Astrocyte (in vitro differentiated cells and primary cell): ENCODE measurements around the gene UQCR11. TPM values are rescaled to one million over a fixed set of nuclear protein-coding genes. Genes with fewer than 3 reads are reported as not detected.

Experiments used
- DNase-seq: peaks from one replicate; pipeline ENCODE4 v3.0.0-alpha.2; 2010; ENCODE audit warnings: low read depth
- FAIRE-seq: peaks from 2 replicates; lab custom pipeline; 2011; peaks lifted over from hg19 to GRCh38; lab: Jason Lieb, UNC
- H2AFZ ChIP-seq: 2 replicates; pipeline ENCODE4 v1.6.0; 2012; ENCODE audit warnings: low read depth, low read length, inconsistent platforms
- H3K27ac ChIP-seq: 2 replicates; pipeline ENCODE4 v1.5.1; 2011; ENCODE audit warnings: low read depth, low read length, inconsistent platforms
- H3K27me3 ChIP-seq: 2 replicates; pipeline ENCODE4 v1.6.0; 2011; ENCODE audit warnings: low read length, inconsistent platforms; ENCODE audit not compliant: insufficient read depth
- H3K36me3 ChIP-seq: 2 replicates; pipeline ENCODE4 v1.5.1; 2011; ENCODE audit warnings: low read length, inconsistent platforms; ENCODE audit not compliant: insufficient read depth
- H3K4me1 ChIP-seq: 2 replicates; pipeline ENCODE4 v1.5.1; 2011; ENCODE audit warnings: low read length, inconsistent platforms; ENCODE audit not compliant: insufficient read depth
- H3K4me2 ChIP-seq: 2 replicates; pipeline ENCODE4 v1.6.0; 2012; ENCODE audit warnings: low read length, inconsistent platforms
- H3K4me3 ChIP-seq: 2 replicates; pipeline ENCODE4 v1.5.1; 2011; ENCODE audit warnings: low read depth, mild to moderate bottlenecking, low read length, inconsistent platforms; ENCODE audit not compliant: insufficient read depth
- H3K79me2 ChIP-seq: 2 replicates; pipeline ENCODE4 v1.6.0; 2012; ENCODE audit warnings: mild to moderate bottlenecking, low read length, inconsistent platforms; ENCODE audit not compliant: insufficient read depth
- H3K9ac ChIP-seq: 2 replicates; pipeline ENCODE4 v1.6.0; 2012; ENCODE audit warnings: mild to moderate bottlenecking, low read length, inconsistent platforms
- H3K9me3 ChIP-seq: 2 replicates; pipeline ENCODE4 v1.5.1; 2012; ENCODE audit warnings: low read depth, mild to moderate bottlenecking, low read length, inconsistent platforms; ENCODE audit not compliant: insufficient read depth
- H4K20me1 ChIP-seq: 2 replicates; pipeline ENCODE4 v1.6.0; 2012; ENCODE audit warnings: low read length, inconsistent platforms; ENCODE audit not compliant: insufficient read depth
- H3K27ac Mint-ChIP-seq: one replicate; pipeline ENCODE4 v1.8.0; 2021; ENCODE audit warnings: mild to moderate bottlenecking, mixed read lengths; ENCODE audit not compliant: unreplicated experiment
- H3K27me3 Mint-ChIP-seq: one replicate; pipeline ENCODE4 v1.8.0; 2021; ENCODE audit warnings: low read depth, mixed read lengths; ENCODE audit not compliant: unreplicated experiment
- H3K36me3 Mint-ChIP-seq: one replicate; pipeline ENCODE4 v1.8.0; 2021; ENCODE audit warnings: low read depth, mixed read lengths; ENCODE audit not compliant: unreplicated experiment
- H3K4me1 Mint-ChIP-seq: one replicate; pipeline ENCODE4 v1.8.0; 2021; ENCODE audit warnings: low read depth, mixed read lengths; ENCODE audit not compliant: unreplicated experiment
- H3K4me3 Mint-ChIP-seq: one replicate; pipeline ENCODE4 v1.8.0; 2021; ENCODE audit warnings: mild to moderate bottlenecking, moderate library complexity, mixed read lengths; ENCODE audit not compliant: unreplicated experiment
- H3K9me3 Mint-ChIP-seq: one replicate; pipeline ENCODE4 v1.8.0; 2021; ENCODE audit warnings: mild to moderate bottlenecking, mixed read lengths; ENCODE audit not compliant: unreplicated experiment
- CTCF ChIP-seq: IDR thresholded peaks from 2 replicates; pipeline ENCODE4 v1.5.1; 2011; ENCODE audit warnings: low read depth, mild to moderate bottlenecking, inconsistent platforms, low read length, moderate library complexity; ENCODE audit not compliant: insufficient read depth
- EZH2 ChIP-seq: IDR thresholded peaks from 2 replicates; pipeline ENCODE4 v1.6.1; 2012; ENCODE audit warnings: mild to moderate bottlenecking, low read length, inconsistent platforms; ENCODE audit not compliant: insufficient read depth
- total RNA-seq: library from RNA; stranded (reverse); gene quantifications from 2 replicates; pipeline ENCODE4 v1.2.1, GENCODE V29; 2021

The UQCR11 gene
- total RNA-seq, 1 donor from 2014 or later: 255 TPM

GRCh38 chr19:1618157-1619093 lies 13.2 kb upstream of the UQCR11 start:
- Mint-ChIP-seq H3K4me1 (peaks cover 3% of the 10 kb centered on the region), H3K4me3 (no peak overlapping the region), H3K9me3 (no peaks in the 10 kb centered on the region), H3K36me3 (peaks cover 12% of the 10 kb centered on the region), H3K27me3 (no peaks in the 10 kb centered on the region), H3K27ac (peak overlapping the region; percentile 62)
- TF ChIP-seq EZH2 (no peak), CTCF (no peak)
- FAIRE-seq: no peak
- H3K27ac ChIP-seq: no peak overlapping the region
- no peak overlapping the region for H2AFZ ChIP-seq
- no peak overlapping the region for H3K4me2 ChIP-seq
- no peaks in the 10 kb centered on the region for H3K27me3 ChIP-seq
- H4K20me1 ChIP-seq: peaks cover 58% of the 10 kb centered on the region
- H3K79me2 ChIP-seq: peaks cover 6% of the 10 kb centered on the region
- no peak overlapping the region for H3K9ac ChIP-seq
- no peak overlapping the region for H3K4me3 ChIP-seq
- no peaks in the 10 kb centered on the region for H3K9me3 ChIP-seq
- peaks cover 7% of the 10 kb centered on the region for H3K4me1 ChIP-seq
- peaks cover 21% of the 10 kb centered on the region for H3K36me3 ChIP-seq
- DNase-seq: no peak

- H3K4me2 ChIP-seq: no peak overlapping the region
- Mint-ChIP-seq H3K36me3 (peaks cover 5% of the 10 kb centered on the region), H3K9me3 (no peaks in the 10 kb centered on the region), H3K4me3 (no peak overlapping the region), H3K27ac (peak overlapping the region; percentile 2), H3K4me1 (peaks cover 3% of the 10 kb centered on the region), H3K27me3 (no peaks in the 10 kb centered on the region)
- H3K79me2 ChIP-seq: peaks cover 2% of the 10 kb centered on the region
- no peak overlapping the region for H2AFZ ChIP-seq
- DNase-seq (no peak), FAIRE-seq (no peak)
- peaks cover 50% of the 10 kb centered on the region for H4K20me1 ChIP-seq
- no peak overlapping the region for H3K27ac ChIP-seq
- H3K4me1 ChIP-seq: peaks cover 7% of the 10 kb centered on the region
- peaks cover 16% of the 10 kb centered on the region for H3K36me3 ChIP-seq
- no peak overlapping the region for H3K4me3 ChIP-seq
- H3K9me3 ChIP-seq: no peaks in the 10 kb centered on the region
- no peaks in the 10 kb centered on the region for H3K27me3 ChIP-seq
- peak overlapping the region; percentile 18 for H3K9ac ChIP-seq
- TF ChIP-seq EZH2 (no peak), CTCF (no peak)
Measured at GRCh38 chr19:1616875-1617274, 11.6 kb upstream of the UQCR11 start.

- Histone ChIP-seq H3K9me3 (no peaks in the 10 kb centered on the region), H2AFZ (no peak overlapping the region), H4K20me1 (peaks cover 50% of the 10 kb centered on the region), H3K36me3 (peaks cover 16% of the 10 kb centered on the region), H3K27ac (no peak overlapping the region), H3K4me2 (no peak overlapping the region), H3K79me2 (peaks cover 2% of the 10 kb centered on the region), H3K4me3 (no peak overlapping the region), H3K9ac (peak overlapping the region; percentile 18), H3K4me1 (peaks cover 7% of the 10 kb centered on the region), H3K27me3 (no peaks in the 10 kb centered on the region)
- TF ChIP-seq CTCF (no peak), EZH2 (no peak)
- Mint-ChIP-seq H3K4me3 (no peak overlapping the region), H3K27me3 (no peaks in the 10 kb centered on the region), H3K4me1 (peaks cover 3% of the 10 kb centered on the region), H3K9me3 (no peaks in the 10 kb centered on the region), H3K36me3 (peaks cover 5% of the 10 kb centered on the region), H3K27ac (peak overlapping the region; percentile 2)
- FAIRE-seq (no peak), DNase-seq (peak; percentile 18)
Measured at GRCh38 chr19:1616396-1616795, 11.1 kb upstream of the UQCR11 start.
